ENCODE results near the gene NUMB.

- no peak for TF ChIP-seq CTCF (IDR thresholded peaks at IDR 0.05)
- TF ChIP-seq POLR2A (IDR thresholded peaks at IDR 0.05) = no peak
- TF ChIP-seq POLR2AphosphoS5 (IDR thresholded peaks at IDR 0.05) = no peak
Measured at GRCh38 chr14:73266317-73266716, 192.0 kb downstream of the NUMB start.
